Muscle of back (tissue), 13 donors: ENCODE data around the gene EML6. TPM values are rescaled to one million over a fixed set of nuclear protein-coding genes. Genes with fewer than 3 reads are reported as not detected.
A peak's percentile ranks its signal among the peaks of the same experiment; 100 is the strongest.
"Not testable (repeated sequence)": the region's sequence is repeated elsewhere in the genome, so short reads cannot be mapped to it uniquely, and the experiment has no call there.

ENCODE experiments used
- DNase-seq, 3 donors: peaks; one replicate each; pipeline versions ENCODE4 v3.0.0 to v3.0.0-alpha.2; 2013
- long read RNA-seq, 9 donors: transcript quantifications; one replicate each; lab custom pipeline, GENCODE V29; 2026
- polyA plus RNA-seq, 10 donors: library from polyadenylated mRNA; unstranded; fragments of 120-200 nt; gene quantifications; one replicate each; pipeline ENCODE4 v1.2.1, GENCODE V29; 2013; ENCODE audit not compliant: insufficient read length in 10 of 10

EML6 gene
- 10 to 100 TPM; 10.8 to 66.7 (median 38.1) TPM for polyA plus RNA-seq
- long read RNA-seq, donor 1, partial matches to known transcripts: 276 of 475 reads
- long read RNA-seq, donor 1, other reads (novel, unspliced or antisense): 199 of 475 reads
- long read RNA-seq, donor 2, partial matches to known transcripts: 206 of 587 reads
- long read RNA-seq, donor 2, other reads (novel, unspliced or antisense): 381 of 587 reads
- long read RNA-seq, donor 3: 0 reads
- long read RNA-seq, donor 4: 0 reads
- long read RNA-seq, donor 5: 0 reads
- long read RNA-seq, donor 6: 0 reads
- long read RNA-seq, donor 7: 0 reads
- long read RNA-seq, donor 8: 0 reads
- long read RNA-seq, donor 9: 0 reads

- DNase-seq: peak; percentile 97 to 99 (median 98)
Measured at GRCh38 chr2:54723131-54723995, at the start of gene EML6. EML6 (plus strand) TSS chr2:54723662; CDS start chr2:54725062, 1,400 bp downstream.

- DNase-seq: no peak
Measured at GRCh38 chr2:54675281-54675680, 48.2 kb upstream of the EML6 start.

- no peak for DNase-seq
Measured at GRCh38 chr2:54675738-54676137, 47.7 kb upstream of the EML6 start.

GRCh38 chr2:54676656-54677055, 46.8 kb upstream of the EML6 start:
- no peak for DNase-seq

GRCh38 chr2:54677476-54678265, 45.8 kb upstream of the EML6 start:
- no peak for DNase-seq

- DNase-seq: no peak
Measured at GRCh38 chr2:54678719-54679118, 44.7 kb upstream of the EML6 start.

- DNase-seq: no peak
Measured at GRCh38 chr2:54680397-54681041, 42.9 kb upstream of the EML6 start.

GRCh38 chr2:54681416-54681815, 42.0 kb upstream of the EML6 start:
- DNase-seq: no peak

GRCh38 chr2:54683596-54683995, 39.9 kb upstream of the EML6 start:
- DNase-seq: no peak

GRCh38 chr2:54685263-54685775, 38.1 kb upstream of the EML6 start:
- DNase-seq: no peak

GRCh38 chr2:54687595-54688152, 35.8 kb upstream of the EML6 start:
- DNase-seq: no peak

GRCh38 chr2:54691445-54692135, 31.9 kb upstream of the EML6 start:
- no peak for DNase-seq

GRCh38 chr2:54692556-54692955, 30.9 kb upstream of the EML6 start:
- no peak for DNase-seq

GRCh38 chr2:54695378-54695777, 28.1 kb upstream of the EML6 start:
- no peak for DNase-seq

- DNase-seq: no peak
Measured at GRCh38 chr2:54697934-54698333, 25.5 kb upstream of the EML6 start.

GRCh38 chr2:54698926-54699325, 24.5 kb upstream of the EML6 start:
- DNase-seq: not testable (repeated sequence)

GRCh38 chr2:54699665-54700064, 23.8 kb upstream of the EML6 start:
- no peak for DNase-seq

- DNase-seq: no peak
Measured at GRCh38 chr2:54701029-54701428, 22.4 kb upstream of the EML6 start.

- peak in 1 of 3 donors; percentile 14 for DNase-seq
Measured at GRCh38 chr2:54704238-54704637, 19.2 kb upstream of the EML6 start.
